ENCODE measurements around the gene ELOVL7. TPM values are rescaled to one million over a fixed set of nuclear protein-coding genes. Genes with fewer than 3 reads are reported as not detected.
"Not testable (repeated sequence)": the region's sequence is repeated elsewhere in the genome, so short reads cannot be mapped to it uniquely, and the experiment has no call there.

The ELOVL7 gene
- total and polyA plus RNA-seq, 4 donors = 2.9 to 5.9 (median 4.3) TPM

DNA sequence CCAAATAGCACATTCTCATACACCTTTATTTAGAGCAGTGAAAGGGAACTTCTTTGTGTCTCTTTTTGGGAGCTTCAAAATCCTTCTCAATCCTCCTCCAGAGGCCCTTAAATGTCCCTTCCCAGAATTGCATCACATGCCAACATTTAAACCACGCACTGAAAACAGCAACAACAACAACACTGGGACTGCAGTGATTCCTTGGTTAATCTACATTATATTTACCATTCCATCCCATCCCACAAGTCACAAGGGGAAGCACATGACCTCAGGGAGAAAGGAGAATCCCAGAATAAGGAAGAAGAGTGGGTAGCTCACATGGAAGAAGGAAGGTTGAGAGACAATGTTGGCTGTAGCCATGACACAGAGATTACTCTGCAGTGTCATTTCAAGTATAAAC is 41.1 kb downstream of the ELOVL7 start:
- Histone ChIP-seq H3K9me3 (ENCODE audit: control insufficient read depth in 4 of 4, insufficient read depth in 3 of 4, low read length in 3 of 4) (no peaks in the 10 kb centered on the region), H3K27me3 (ENCODE audit: control insufficient read depth in 3 of 3, insufficient read depth in 3 of 3, low read length in 2 of 3) (no peaks in the 10 kb centered on the region), H3K36me3 (ENCODE audit: control insufficient read depth in 4 of 4, insufficient read depth in 4 of 4, low read length in 4 of 4) (no peaks in the 10 kb centered on the region), H3K27ac (ENCODE audit: low read depth in 1 of 2, low read length in 1 of 2) (no peak overlapping the region), H3K9ac (ENCODE audit: insufficient read depth in 1 of 2, low read length in 2 of 2) (no peak overlapping the region), H3K4me1 (ENCODE audit: control insufficient read depth in 5 of 5, insufficient read depth in 5 of 5, low read length in 5 of 5) (no peaks in the 10 kb centered on the region), H3K4me3 (no peak overlapping the region)
- no peak for DNase-seq
- TF ChIP-seq, protein P1, sequence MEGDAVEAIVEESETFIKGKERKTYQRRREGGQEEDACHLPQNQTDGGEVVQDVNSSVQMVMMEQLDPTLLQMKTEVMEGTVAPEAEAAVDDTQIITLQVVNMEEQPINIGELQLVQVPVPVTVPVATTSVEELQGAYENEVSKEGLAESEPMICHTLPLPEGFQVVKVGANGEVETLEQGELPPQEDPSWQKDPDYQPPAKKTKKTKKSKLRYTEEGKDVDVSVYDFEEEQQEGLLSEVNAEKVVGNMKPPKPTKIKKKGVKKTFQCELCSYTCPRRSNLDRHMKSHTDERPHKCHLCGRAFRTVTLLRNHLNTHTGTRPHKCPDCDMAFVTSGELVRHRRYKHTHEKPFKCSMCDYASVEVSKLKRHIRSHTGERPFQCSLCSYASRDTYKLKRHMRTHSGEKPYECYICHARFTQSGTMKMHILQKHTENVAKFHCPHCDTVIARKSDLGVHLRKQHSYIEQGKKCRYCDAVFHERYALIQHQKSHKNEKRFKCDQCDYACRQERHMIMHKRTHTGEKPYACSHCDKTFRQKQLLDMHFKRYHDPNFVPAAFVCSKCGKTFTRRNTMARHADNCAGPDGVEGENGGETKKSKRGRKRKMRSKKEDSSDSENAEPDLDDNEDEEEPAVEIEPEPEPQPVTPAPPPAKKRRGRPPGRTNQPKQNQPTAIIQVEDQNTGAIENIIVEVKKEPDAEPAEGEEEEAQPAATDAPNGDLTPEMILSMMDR (IDR thresholded peaks at IDR 0.05; ENCODE audit: control extremely low read depth, extremely low read depth) = no peak
- WGBS, 2 donors = 88 to 89% methylated on average over 1 of the region's 1 CpG
- ATAC-seq (ENCODE audit: insufficient read depth, low FRiP score) = no peak

DNA sequence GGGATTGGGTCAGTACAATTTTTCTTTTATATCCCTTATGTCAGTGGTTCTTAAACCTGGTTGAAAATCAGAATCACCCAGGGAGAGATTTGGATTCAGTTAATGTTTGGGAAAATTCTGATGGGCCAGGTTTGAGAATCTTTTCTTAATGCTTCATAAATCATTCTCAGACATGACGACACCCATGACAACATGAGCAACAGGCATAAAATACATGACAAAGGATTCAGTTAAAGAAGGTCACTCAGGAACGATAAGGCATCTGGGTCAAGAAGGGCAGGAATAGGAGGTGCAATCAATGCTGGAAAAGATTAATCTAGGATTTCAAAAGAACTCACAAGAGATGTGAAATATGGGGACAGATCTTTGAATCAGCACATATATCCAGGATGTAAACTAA is 41.8 kb downstream of the ELOVL7 start:
- no peaks in the 10 kb centered on the region for H3K36me3 ChIP-seq (ENCODE audit: control insufficient read depth in 4 of 4, insufficient read depth in 4 of 4, low read length in 4 of 4)
- no peak for DNase-seq
- H3K9ac ChIP-seq (ENCODE audit: insufficient read depth in 1 of 2, low read length in 2 of 2) = no peak overlapping the region
- no peak overlapping the region for H3K27ac ChIP-seq (ENCODE audit: low read depth in 1 of 2, low read length in 1 of 2)
- H3K4me3 ChIP-seq = no peak overlapping the region
- WGBS, 2 donors = 85 to 90% methylated on average over 2 of the region's 2 CpGs
- TF ChIP-seq, protein P1 (IDR thresholded peaks at IDR 0.05; ENCODE audit: control extremely low read depth, extremely low read depth) = no peak
- H3K27me3 ChIP-seq (ENCODE audit: control insufficient read depth in 3 of 3, insufficient read depth in 3 of 3, low read length in 2 of 3) = peaks cover 0 to under 1% (median 0%) of the 10 kb centered on the region in 3 donors
- no peak for ATAC-seq (ENCODE audit: insufficient read depth, low FRiP score)
- no peaks in the 10 kb centered on the region for H3K9me3 ChIP-seq (ENCODE audit: control insufficient read depth in 4 of 4, insufficient read depth in 3 of 4, low read length in 3 of 4)
- H3K4me1 ChIP-seq (ENCODE audit: control insufficient read depth in 5 of 5, insufficient read depth in 5 of 5, low read length in 5 of 5) = no peaks in the 10 kb centered on the region

DNA sequence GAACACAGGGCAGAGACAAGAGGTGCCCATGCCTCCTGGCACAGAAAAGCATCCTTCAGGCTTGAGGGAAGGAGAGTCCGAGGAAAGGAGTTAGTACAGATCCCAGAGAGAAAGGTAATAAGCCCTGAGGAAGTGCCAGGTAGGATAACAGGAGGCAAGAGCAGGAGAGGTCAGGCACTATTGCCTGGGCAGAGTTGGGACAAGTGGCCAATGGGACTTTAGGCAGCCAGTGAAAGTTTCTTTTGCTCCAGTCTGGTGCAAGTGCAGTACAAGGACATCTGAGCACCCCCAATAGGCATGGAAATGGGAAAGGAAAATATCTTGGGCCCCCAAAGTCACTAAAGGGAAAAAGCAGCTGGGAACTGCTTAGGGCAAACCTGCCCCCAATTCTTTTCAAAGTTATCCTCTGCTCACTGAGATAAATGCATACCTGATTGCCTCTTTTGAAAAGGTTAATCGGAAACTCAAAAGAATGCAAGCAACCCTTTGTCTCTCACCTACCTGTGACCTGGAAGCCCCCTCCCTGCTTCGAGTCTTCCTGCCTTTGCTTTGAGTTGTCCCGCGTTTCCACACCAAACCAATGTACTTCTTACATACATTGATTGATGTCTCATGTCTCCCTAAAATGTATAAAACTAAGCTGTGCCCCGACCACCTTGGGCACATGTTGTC is 46.5 kb downstream of the ELOVL7 start:
- TF ChIP-seq, protein P1 (IDR thresholded peaks at IDR 0.05; ENCODE audit: control extremely low read depth, extremely low read depth) = no peak
- Histone ChIP-seq H3K9me3 (ENCODE audit: control insufficient read depth in 4 of 4, insufficient read depth in 3 of 4, low read length in 3 of 4) (peaks cover 0 to 2% (median 0%) of the 10 kb centered on the region in 4 donors), H3K9ac (ENCODE audit: insufficient read depth in 1 of 2, low read length in 2 of 2) (no peak overlapping the region), H3K36me3 (ENCODE audit: control insufficient read depth in 4 of 4, insufficient read depth in 4 of 4, low read length in 4 of 4) (no peaks in the 10 kb centered on the region), H3K27ac (ENCODE audit: low read depth in 1 of 2, low read length in 1 of 2) (no peak overlapping the region), H3K4me3 (no peak overlapping the region), H3K27me3 (ENCODE audit: control insufficient read depth in 3 of 3, insufficient read depth in 3 of 3, low read length in 2 of 3) (peaks cover 0 to 4% (median 0%) of the 10 kb centered on the region in 3 donors), H3K4me1 (ENCODE audit: control insufficient read depth in 5 of 5, insufficient read depth in 5 of 5, low read length in 5 of 5) (no peaks in the 10 kb centered on the region)
- no peak for ATAC-seq (ENCODE audit: insufficient read depth, low FRiP score)
- WGBS, 2 donors = 56 to 63% methylated on average over 6 of the region's 6 CpGs
- DNase-seq = no peak

DNA sequence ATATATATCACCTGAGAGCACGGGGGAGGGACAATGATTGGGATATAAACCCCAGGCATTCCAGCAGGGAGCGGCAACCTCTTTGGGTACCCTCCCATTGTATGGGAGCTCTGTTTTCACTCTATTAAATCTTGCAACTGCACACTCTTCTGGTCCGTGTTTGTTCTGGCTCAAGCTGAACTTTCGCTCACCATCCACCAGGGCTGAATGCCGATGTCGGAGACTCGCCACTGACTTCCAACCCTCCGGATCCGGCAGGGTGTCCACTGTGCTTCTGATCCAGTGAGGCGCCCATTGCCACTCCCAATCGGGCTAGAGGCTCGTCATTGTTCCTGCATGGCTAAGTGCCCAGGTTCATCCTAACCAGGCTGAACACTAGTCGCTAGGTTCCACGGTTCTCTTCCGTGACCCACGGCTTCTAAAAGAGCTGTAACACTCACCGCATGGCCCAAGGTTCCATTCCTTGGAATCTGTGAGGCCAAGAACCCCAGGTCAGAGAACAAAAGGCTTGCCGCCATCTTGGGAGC is 48.6 kb downstream of the ELOVL7 start:
- not testable (repeated sequence) for H3K4me3 ChIP-seq; H3K9ac ChIP-seq (ENCODE audit: insufficient read depth in 1 of 2, low read length in 2 of 2); H3K36me3 ChIP-seq (ENCODE audit: control insufficient read depth in 4 of 4, insufficient read depth in 4 of 4, low read length in 4 of 4); ATAC-seq (ENCODE audit: insufficient read depth, low FRiP score); H3K27me3 ChIP-seq (ENCODE audit: control insufficient read depth in 3 of 3, insufficient read depth in 3 of 3, low read length in 2 of 3); H3K9me3 ChIP-seq (ENCODE audit: control insufficient read depth in 4 of 4, insufficient read depth in 3 of 4, low read length in 3 of 4); H3K27ac ChIP-seq (ENCODE audit: low read depth in 1 of 2, low read length in 1 of 2); H3K4me1 ChIP-seq (ENCODE audit: control insufficient read depth in 5 of 5, insufficient read depth in 5 of 5, low read length in 5 of 5); DNase-seq
- 96 to 98% methylated on average over 18 of the region's 18 CpGs for WGBS, 2 donors

All from lung (tissue), 12 donors.